Uterus (tissue), 2 donors: ENCODE results near the gene TRAPPC3L.

Experiments
- CTCF ChIP-seq, 4 experiments: fragments of 200-600 bp in 2 of 4; fragments of 450-650 bp in 2 of 4; sonication (generic) in 2 of 4; IDR thresholded peaks; one replicate each; pipeline ENCODE4 v1.5.1; 2016 to 2019; ENCODE audit warnings: antibody characterized with exemption in 4 of 4, mild to moderate bottlenecking in 2 of 4, moderate library complexity in 1 of 4
- POLR2A ChIP-seq, 2 donors: fragments of 450-650 bp; IDR thresholded peaks; one replicate each; pipeline ENCODE4 v1.6.1; 2016; ENCODE audit warnings: antibody characterized with exemption in 2 of 2, mild to moderate bottlenecking in 1 of 2, moderate library complexity in 1 of 2

- TF ChIP-seq POLR2A (IDR thresholded peaks at IDR 0.05) (no peak), CTCF (IDR thresholded peaks at IDR 0.05) (no peak)
Observed at GRCh38 chr6:116456927-116457326, 88.6 kb downstream of the TRAPPC3L start.
